CD4-positive, alpha-beta T cell treated with Interleukin-21 for 1 hour (primary cell): Measurements from ENCODE around the gene MSH4.
"Not testable (repeated sequence)": the region's sequence is repeated elsewhere in the genome, so short reads cannot be mapped to it uniquely, and the experiment has no call there.

ENCODE experiments used
- DNase-seq: peaks from one replicate; pipeline ENCODE4 v3.0.0-alpha.2; 2020

Gene MSH4

GRCh38 chr1:75796376-75797272 is at the start of gene MSH4:
Gene MSH4, plus strand, starts transcription at chr1:75796882. Its CDS starts 104 bp downstream, at chr1:75796986.
- no peak for DNase-seq

GRCh38 chr1:75757210-75757609 is 39.5 kb upstream of the MSH4 start:
- DNase-seq: not testable (repeated sequence)

GRCh38 chr1:75758543-75758942 is 38.1 kb upstream of the MSH4 start:
- not testable (repeated sequence) for DNase-seq

- no peak for DNase-seq
Measured at GRCh38 chr1:75764057-75764655, 32.5 kb upstream of the MSH4 start.

GRCh38 chr1:75765697-75766355 is 30.9 kb upstream of the MSH4 start:
- no peak for DNase-seq

GRCh38 chr1:75768016-75768415 is 28.7 kb upstream of the MSH4 start:
- no peak for DNase-seq

GRCh38 chr1:75770761-75771160 is 25.9 kb upstream of the MSH4 start:
- no peak for DNase-seq

GRCh38 chr1:75771978-75772377 is 24.7 kb upstream of the MSH4 start:
- no peak for DNase-seq

GRCh38 chr1:75777812-75778211 is 18.9 kb upstream of the MSH4 start:
- not testable (repeated sequence) for DNase-seq

GRCh38 chr1:75778694-75779093 is 18.0 kb upstream of the MSH4 start:
- not testable (repeated sequence) for DNase-seq

GRCh38 chr1:75780183-75780582 is 16.5 kb upstream of the MSH4 start:
- not testable (repeated sequence) for DNase-seq

GRCh38 chr1:75783920-75784319 is 12.8 kb upstream of the MSH4 start:
- DNase-seq: not testable (repeated sequence)

GRCh38 chr1:75785320-75785982 is 11.2 kb upstream of the MSH4 start:
- DNase-seq: no peak

- DNase-seq: peak; percentile 96
Measured at GRCh38 chr1:75785983-75786853, 10.5 kb upstream of the MSH4 start, which contains the start of gene RABGGTB. Gene RABGGTB, plus strand, starts transcription at chr1:75786256. Its CDS starts 16 bp downstream, at chr1:75786272.

GRCh38 chr1:75786901-75787493 is 9.7 kb upstream of the MSH4 start:
- no peak for DNase-seq

GRCh38 chr1:75787524-75787923 is 9.2 kb upstream of the MSH4 start:
- DNase-seq: peak; percentile 17

- no peak for DNase-seq
Measured at GRCh38 chr1:75789988-75790387, 6.7 kb upstream of the MSH4 start.

GRCh38 chr1:75791022-75791421 is 5.7 kb upstream of the MSH4 start:
- peak; percentile 13 for DNase-seq

- DNase-seq: no peak
Measured at GRCh38 chr1:75792091-75792490, 4.6 kb upstream of the MSH4 start.

- no peak for DNase-seq
Measured at GRCh38 chr1:75794382-75794781, 2.3 kb upstream of the MSH4 start.

GRCh38 chr1:75795703-75796193 is 934 bp upstream of the MSH4 start:
- no peak for DNase-seq

GRCh38 chr1:75797273-75797588 is 549 bp downstream of the MSH4 start:
- DNase-seq: no peak
